Measurements from ENCODE around the gene C3orf20. TPM values are rescaled to one million over a fixed set of nuclear protein-coding genes. Genes with fewer than 3 reads are reported as not detected.

The C3orf20 gene
- total RNA-seq, 4 donors from 2014 or later: not detected

DNA sequence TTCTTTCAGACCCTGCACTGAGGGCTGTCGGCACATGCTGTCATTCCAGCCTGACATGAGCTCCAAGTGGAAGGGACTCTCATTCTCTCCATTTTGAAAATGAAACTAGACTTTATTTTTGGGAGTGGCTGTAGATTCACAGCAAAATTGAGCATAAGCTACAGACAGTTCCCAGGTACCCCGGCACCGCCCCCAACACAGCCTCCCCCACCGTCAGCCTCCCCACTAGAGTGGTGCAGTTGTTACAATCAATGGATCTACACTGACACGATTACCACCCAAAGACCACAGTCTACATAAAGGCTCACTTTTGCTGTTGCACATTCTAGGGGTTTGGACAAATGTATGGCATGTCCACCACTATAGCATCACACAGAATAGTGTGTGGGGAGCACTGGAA, 114.3 kb downstream of the C3orf20 start:
- WGBS, 2 donors: 79 to 83% methylated on average over 5 of the region's 5 CpGs
- peak in 1 of 2 donors; percentile 60 for DNase-seq (ENCODE audit: low spot score in 2 of 2)
- no peak overlapping the region for H3K4me3 ChIP-seq (ENCODE audit: low read depth, poor library complexity, severe bottlenecking)
- intact Hi-C loops (cut with DNase I; ENCODE audit: low total_unique reads): no loop called here
- no peak for TF ChIP-seq POLR2A (IDR thresholded peaks at IDR 0.05)
- TF ChIP-seq, protein P1, sequence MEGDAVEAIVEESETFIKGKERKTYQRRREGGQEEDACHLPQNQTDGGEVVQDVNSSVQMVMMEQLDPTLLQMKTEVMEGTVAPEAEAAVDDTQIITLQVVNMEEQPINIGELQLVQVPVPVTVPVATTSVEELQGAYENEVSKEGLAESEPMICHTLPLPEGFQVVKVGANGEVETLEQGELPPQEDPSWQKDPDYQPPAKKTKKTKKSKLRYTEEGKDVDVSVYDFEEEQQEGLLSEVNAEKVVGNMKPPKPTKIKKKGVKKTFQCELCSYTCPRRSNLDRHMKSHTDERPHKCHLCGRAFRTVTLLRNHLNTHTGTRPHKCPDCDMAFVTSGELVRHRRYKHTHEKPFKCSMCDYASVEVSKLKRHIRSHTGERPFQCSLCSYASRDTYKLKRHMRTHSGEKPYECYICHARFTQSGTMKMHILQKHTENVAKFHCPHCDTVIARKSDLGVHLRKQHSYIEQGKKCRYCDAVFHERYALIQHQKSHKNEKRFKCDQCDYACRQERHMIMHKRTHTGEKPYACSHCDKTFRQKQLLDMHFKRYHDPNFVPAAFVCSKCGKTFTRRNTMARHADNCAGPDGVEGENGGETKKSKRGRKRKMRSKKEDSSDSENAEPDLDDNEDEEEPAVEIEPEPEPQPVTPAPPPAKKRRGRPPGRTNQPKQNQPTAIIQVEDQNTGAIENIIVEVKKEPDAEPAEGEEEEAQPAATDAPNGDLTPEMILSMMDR (IDR thresholded peaks at IDR 0.05): no peak

DNA sequence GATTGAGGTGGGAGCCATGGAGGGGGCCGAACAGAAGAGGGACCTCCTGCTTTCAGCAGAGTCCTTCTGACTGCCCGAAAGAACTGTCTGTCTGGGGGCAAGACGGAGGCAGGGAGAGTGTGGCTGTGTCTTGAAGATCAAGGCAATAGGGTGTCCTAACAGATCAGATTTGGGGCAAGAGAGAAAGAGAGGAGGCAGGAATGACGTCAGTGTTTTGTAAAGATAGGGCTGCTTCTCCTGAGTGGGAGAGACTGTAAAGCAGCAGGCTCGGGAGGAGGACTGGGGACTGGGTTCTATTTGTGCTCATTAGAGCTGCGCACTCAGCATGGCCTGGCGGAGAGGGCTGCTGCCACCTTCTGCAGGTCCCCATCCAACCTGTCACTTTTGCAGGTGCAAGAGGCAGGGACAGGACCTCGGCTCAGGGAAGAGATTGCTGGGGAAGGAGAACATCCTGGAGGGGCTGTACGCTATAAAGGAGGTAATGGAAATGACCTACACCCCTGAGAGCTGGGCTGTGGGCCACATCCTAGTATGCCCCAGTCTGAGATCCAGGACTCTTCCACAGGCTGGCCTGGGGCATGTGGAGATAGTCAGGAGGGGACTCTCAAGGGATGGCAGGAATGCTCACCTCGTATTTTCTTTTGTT, 114.8 kb downstream of the C3orf20 start:
- intact Hi-C loops (cut with DNase I; ENCODE audit: low total_unique reads): loop anchor here (5.0 kb wide), 1 partner anchor 133 kb away; no protein-coding TSS in a partner anchor
- TF ChIP-seq, protein P1 (IDR thresholded peaks at IDR 0.05): no peak
- no peak for TF ChIP-seq POLR2A (IDR thresholded peaks at IDR 0.05)
- 67 to 77% methylated on average over 10 of the region's 10 CpGs for WGBS, 2 donors
- no peak overlapping the region for H3K4me3 ChIP-seq (ENCODE audit: low read depth, poor library complexity, severe bottlenecking)
- DNase-seq (ENCODE audit: low spot score in 2 of 2): no peak

DNA sequence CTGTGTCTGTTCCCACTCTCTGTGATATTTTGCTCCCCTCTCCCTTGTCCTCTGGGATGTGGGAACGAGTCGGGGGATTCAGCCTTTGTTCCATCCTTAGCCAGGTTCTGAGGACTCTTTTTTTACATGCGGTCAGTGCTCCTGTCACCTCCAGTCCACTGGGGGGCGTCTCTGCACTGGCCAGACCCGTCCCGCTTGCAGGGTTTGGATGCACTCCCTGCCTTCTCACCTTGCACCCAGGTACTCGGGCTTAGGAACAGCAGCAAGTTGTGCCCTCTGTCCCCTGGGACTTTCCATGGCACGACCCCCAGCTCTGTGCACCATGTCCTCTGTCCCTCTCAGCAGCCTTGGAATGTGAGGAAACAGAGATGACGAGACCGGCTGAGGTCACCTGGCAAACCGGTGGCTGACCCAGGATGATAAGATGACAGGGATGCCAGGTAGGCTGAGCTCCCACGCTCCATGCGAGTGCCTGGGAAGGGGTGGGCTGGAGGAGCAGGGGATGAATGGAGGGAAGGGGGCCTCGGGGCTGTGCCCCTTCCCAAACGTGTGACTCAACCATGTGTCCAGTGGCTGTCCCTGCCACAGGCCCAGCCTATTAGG, 116.5 kb downstream of the C3orf20 start:
- intact Hi-C loops (cut with DNase I; ENCODE audit: low total_unique reads): loop anchor here (5.0 kb wide), 1 partner anchor 131 kb away; no protein-coding TSS in a partner anchor
- peak; percentile 51 to 93 for DNase-seq (ENCODE audit: low spot score in 2 of 2)
- TF ChIP-seq, protein P1 (IDR thresholded peaks at IDR 0.05): no peak
- TF ChIP-seq POLR2A (IDR thresholded peaks at IDR 0.05): no peak
- WGBS, 2 donors: 26 to 34% methylated on average over 15 of the region's 15 CpGs
- no peak overlapping the region for H3K4me3 ChIP-seq (ENCODE audit: low read depth, poor library complexity, severe bottlenecking)

DNA sequence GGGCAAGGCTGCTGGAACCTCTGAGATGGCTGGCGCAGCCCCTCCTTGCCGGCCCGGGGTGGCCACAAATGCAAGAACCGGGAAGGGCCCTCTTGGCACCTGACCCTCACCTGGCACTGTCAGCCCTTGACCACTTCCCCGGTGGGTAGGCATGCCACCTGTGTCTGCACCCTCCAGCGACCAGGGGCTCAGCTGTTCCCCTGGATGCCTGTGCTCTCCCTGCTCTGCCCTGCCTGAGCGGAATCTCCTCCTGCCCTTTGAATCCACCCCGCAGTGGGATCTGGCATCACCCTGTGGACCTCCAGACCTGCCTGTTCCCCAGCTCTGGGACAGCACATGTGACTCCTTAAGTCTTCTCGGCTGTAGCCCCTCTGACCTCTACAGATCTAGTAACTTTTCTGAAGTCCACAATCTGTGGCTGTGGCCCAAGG, 117.8 kb downstream of the C3orf20 start:
- TF ChIP-seq POLR2A (IDR thresholded peaks at IDR 0.05): no peak
- TF ChIP-seq, protein P1 (IDR thresholded peaks at IDR 0.05): no peak
- no peak overlapping the region for H3K4me3 ChIP-seq (ENCODE audit: low read depth, poor library complexity, severe bottlenecking)
- DNase-seq (ENCODE audit: low spot score in 2 of 2): no peak
- intact Hi-C loops (cut with DNase I; ENCODE audit: low total_unique reads): loop anchor here (5.0 kb wide), 1 partner anchor 130 kb away; no protein-coding TSS in a partner anchor
- WGBS, 2 donors: 76 to 78% methylated on average over 8 to 9 of the region's 9 CpGs

DNA sequence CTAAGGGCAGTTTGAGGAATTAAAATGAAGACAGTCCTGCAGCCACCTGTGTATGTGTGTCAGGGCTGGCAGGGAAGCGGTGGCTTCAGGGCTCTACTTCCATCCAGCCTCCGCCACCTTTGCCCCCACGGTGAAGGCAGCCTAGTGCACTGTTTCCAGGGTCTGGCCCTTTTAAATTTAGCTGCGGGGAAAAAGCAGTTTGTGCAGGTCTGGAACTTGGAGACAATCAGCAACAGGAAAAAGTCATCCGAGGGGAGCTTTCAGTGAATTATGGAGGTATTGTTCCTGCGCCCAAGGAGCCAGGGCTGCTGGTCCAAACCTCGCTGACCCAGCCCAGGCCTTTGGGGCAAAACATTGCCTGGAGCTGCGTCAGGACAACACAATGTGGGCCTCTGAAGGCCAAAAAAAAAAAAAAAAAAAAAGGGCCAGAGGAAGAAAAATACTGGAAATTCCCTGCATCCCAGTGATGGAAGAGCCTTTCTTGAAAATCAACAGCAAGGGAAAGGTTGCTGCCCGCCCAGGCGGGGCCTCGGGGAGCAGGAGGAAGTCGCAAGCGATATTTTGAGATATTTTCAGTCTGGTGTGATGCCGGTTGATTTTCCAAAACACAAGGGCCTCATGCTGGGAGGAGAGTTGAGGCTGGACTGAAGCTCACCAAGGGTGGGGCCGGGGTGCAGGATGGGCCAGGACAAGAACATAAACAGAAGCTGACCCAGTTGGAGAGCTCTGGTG, 118.4 kb downstream of the C3orf20 start:
- intact Hi-C loops (cut with DNase I; ENCODE audit: low total_unique reads): loop anchor here (5.0 kb wide), 1 partner anchor 129 kb away; no protein-coding TSS in a partner anchor
- H3K4me3 ChIP-seq (ENCODE audit: low read depth, poor library complexity, severe bottlenecking): no peak overlapping the region
- WGBS, 2 donors: 48 to 51% methylated on average over 15 of the region's 15 CpGs
- DNase-seq (ENCODE audit: low spot score in 2 of 2): no peak
- no peak for TF ChIP-seq POLR2A (IDR thresholded peaks at IDR 0.05)
- TF ChIP-seq, protein P1 (IDR thresholded peaks at IDR 0.05): no peak
